GM12891 (cell line): ENCODE results near the gene TLNRD1.

Source experiments
- PAX5 ChIP-seq: IDR thresholded peaks from 2 replicates; pipeline ENCODE4 v1.6.1; 2011; ENCODE audit warnings: low read length, moderate library complexity, mild to moderate bottlenecking; ENCODE audit not compliant: insufficient read depth, severe bottlenecking
- POLR2A ChIP-seq: IDR thresholded peaks from 2 replicates; pipeline ENCODE4 v1.6.1; 2011; ENCODE audit warnings: low read depth, low read length, control low read depth
- POLR2AphosphoS5 ChIP-seq: IDR thresholded peaks from 2 replicates; pipeline ENCODE4 v1.6.1; 2011; ENCODE audit warnings: low read depth, low read length, control low read depth
- POU2F2 ChIP-seq: IDR thresholded peaks from 2 replicates; pipeline ENCODE4 v1.6.1; 2011; ENCODE audit warnings: low read depth, mild to moderate bottlenecking, control low read depth, low read length, moderate library complexity
- SPI1 ChIP-seq: IDR thresholded peaks from 2 replicates; pipeline ENCODE4 v1.6.1; 2011; ENCODE audit warnings: low read depth, low read length, control low read depth
- TAF1 ChIP-seq: IDR thresholded peaks from 2 replicates; pipeline ENCODE4 v1.6.1; 2011; ENCODE audit warnings: low read depth, low read length, control low read depth

GRCh38 chr15:81046290-81046689, 45.6 kb downstream of the TLNRD1 start:
- TF ChIP-seq POLR2A (no peak), POLR2AphosphoS5 (no peak), TAF1 (no peak), SPI1 (no peak), POU2F2 (no peak), PAX5 (no peak)
